Vagina (tissue), 2 donors: Measurements from ENCODE around the gene BMP5.

Experiments
- CTCF ChIP-seq, 3 experiments: fragments of 450-650 bp in 2 of 3; fragments of 200-600 bp in 1 of 3; sonication (generic) in 1 of 3; IDR thresholded peaks; one replicate each; pipeline ENCODE4 v1.5.1; 2017 to 2019; ENCODE audit warnings: antibody characterized with exemption in 3 of 3, mild to moderate bottlenecking in 2 of 3, moderate library complexity in 2 of 3
- POLR2A ChIP-seq, 2 donors: fragments of 450-650 bp; IDR thresholded peaks; one replicate each; pipeline ENCODE4 v1.6.1; 2017; ENCODE audit warnings: antibody characterized with exemption in 2 of 2, mild to moderate bottlenecking in 2 of 2, moderate library complexity in 2 of 2
- POLR2AphosphoS5 ChIP-seq, 2 donors: sonication (generic); formaldehyde crosslinking; IDR thresholded peaks; one replicate each; pipeline ENCODE4 v1.9.0; 2017; ENCODE audit warnings: antibody characterized with exemption in 2 of 2, mild to moderate bottlenecking in 2 of 2, low read depth in 1 of 2; ENCODE audit not compliant: insufficient read depth in 1 of 2

DNA sequence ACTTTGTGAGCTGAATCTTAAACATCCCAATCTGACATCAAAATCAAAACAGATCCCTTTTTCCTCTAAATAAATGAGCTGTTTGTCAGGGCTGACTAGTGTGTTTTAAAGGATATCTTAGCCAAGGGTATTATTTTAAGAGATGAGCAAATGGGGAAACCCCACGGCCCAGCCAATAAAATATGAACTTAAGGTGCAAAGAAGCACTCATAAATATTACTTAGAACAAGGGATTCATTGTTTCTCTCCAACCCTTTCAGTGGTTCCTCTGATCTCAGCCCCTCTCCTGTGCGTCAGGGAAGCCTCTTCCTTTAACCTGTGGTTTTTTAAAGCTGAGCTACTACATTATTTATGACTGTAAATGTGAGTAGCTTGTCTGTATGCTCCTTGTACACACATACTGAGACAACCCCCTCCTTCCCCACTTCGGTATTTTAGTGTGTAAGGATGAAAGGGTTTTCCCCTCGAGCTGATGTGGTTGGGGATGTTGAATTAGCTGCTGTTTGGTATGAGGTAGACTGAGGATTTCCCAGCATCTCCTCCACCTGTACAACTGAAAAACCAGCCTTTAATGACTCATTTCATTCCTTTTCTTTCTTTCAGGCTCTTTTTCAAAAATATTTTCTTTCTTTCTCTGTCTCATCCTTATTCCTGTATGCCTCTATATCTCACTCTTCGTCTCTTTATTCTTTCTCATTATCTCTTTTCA is 6.5 kb downstream of the BMP5 start:
- TF ChIP-seq POLR2A (IDR thresholded peaks at IDR 0.05) (no peak), CTCF (IDR thresholded peaks at IDR 0.05) (no peak), POLR2AphosphoS5 (IDR thresholded peaks at IDR 0.05; ENCODE audit: insufficient read depth in 1 of 2, low read depth in 1 of 2) (no peak)
